Kidney epithelial cell (primary cell): Measurements from ENCODE around the gene PREX1. TPM values are rescaled to one million over a fixed set of nuclear protein-coding genes. Genes with fewer than 3 reads are reported as not detected.

Experiments
- DNase-seq: peaks from one replicate; pipeline ENCODE4 v3.0.0-alpha.2; 2010; ENCODE audit warnings: low read depth
- H3K27me3 ChIP-seq: 2 replicates; pipeline ENCODE4 v1.6.0; 2011; ENCODE audit warnings: low read length; ENCODE audit not compliant: control insufficient read depth, insufficient read depth
- H3K36me3 ChIP-seq: 2 replicates; pipeline ENCODE4 v1.5.1; 2011; ENCODE audit warnings: low read length; ENCODE audit not compliant: control insufficient read depth, insufficient read depth
- H3K4me3 ChIP-seq: 2 replicates; pipeline ENCODE4 v1.5.1; 2011; ENCODE audit warnings: low read depth, mild to moderate bottlenecking, control low read depth, low read length
- total RNA-seq: library from RNA; depleted of rRNA; stranded (reverse); fragments of >200 nt; gene quantifications from 2 replicates; pipeline ENCODE4 v1.2.3, GENCODE V29; 2015
- TF ChIP-seq, protein P1 (sequence below): IDR thresholded peaks from 2 replicates; pipeline ENCODE4 v1.5.1; 2011; ENCODE audit warnings: mild to moderate bottlenecking, moderate library complexity, low read length, control low read depth, inconsistent platforms; ENCODE audit not compliant: insufficient read depth, poor library complexity, severe bottlenecking

PREX1 gene
- total RNA-seq, 1 donor from 2014 or later = 3.5 TPM

- H3K4me3 ChIP-seq = no peak overlapping the region
- TF ChIP-seq, protein P1, sequence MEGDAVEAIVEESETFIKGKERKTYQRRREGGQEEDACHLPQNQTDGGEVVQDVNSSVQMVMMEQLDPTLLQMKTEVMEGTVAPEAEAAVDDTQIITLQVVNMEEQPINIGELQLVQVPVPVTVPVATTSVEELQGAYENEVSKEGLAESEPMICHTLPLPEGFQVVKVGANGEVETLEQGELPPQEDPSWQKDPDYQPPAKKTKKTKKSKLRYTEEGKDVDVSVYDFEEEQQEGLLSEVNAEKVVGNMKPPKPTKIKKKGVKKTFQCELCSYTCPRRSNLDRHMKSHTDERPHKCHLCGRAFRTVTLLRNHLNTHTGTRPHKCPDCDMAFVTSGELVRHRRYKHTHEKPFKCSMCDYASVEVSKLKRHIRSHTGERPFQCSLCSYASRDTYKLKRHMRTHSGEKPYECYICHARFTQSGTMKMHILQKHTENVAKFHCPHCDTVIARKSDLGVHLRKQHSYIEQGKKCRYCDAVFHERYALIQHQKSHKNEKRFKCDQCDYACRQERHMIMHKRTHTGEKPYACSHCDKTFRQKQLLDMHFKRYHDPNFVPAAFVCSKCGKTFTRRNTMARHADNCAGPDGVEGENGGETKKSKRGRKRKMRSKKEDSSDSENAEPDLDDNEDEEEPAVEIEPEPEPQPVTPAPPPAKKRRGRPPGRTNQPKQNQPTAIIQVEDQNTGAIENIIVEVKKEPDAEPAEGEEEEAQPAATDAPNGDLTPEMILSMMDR = no peak
- peaks cover 9% of the 10 kb centered on the region for H3K27me3 ChIP-seq
- DNase-seq = no peak
- no peaks in the 10 kb centered on the region for H3K36me3 ChIP-seq
Measured at GRCh38 chr20:48620154-48620506, 207.7 kb downstream of the PREX1 start.

- TF ChIP-seq, protein P1 = no peak
- H3K36me3 ChIP-seq = no peaks in the 10 kb centered on the region
- H3K27me3 ChIP-seq = peaks cover 9% of the 10 kb centered on the region
- no peak overlapping the region for H3K4me3 ChIP-seq
- DNase-seq = no peak
Measured at GRCh38 chr20:48619126-48620101, 208.4 kb downstream of the PREX1 start.

- no peak for DNase-seq
- Histone ChIP-seq H3K27me3 (peaks cover 9% of the 10 kb centered on the region), H3K36me3 (no peaks in the 10 kb centered on the region), H3K4me3 (no peak overlapping the region)
- TF ChIP-seq, protein P1 = no peak
Measured at GRCh38 chr20:48618631-48619030, 209.2 kb downstream of the PREX1 start.

DNA sequence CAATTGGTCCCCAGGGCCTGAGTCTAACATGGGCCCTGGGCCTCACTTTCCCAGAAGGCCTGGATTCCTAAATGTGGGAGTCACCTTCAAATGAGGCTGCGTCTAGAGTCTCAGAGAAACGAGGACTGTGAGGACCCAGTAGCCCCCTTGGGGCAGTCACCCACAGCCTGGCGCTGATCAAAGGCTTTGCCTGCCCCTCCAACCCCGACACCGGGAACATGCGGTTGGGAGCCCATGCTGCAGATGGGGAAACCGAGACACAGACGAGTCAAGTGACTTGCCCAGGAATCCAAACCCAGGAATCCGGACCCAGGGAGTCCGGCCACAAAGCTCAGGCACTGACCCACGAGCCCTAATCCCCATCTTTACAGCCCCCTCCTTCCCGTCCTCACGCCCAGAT, 209.7 kb downstream of the PREX1 start:
- Histone ChIP-seq H3K27me3 (peaks cover 9% of the 10 kb centered on the region), H3K4me3 (no peak overlapping the region), H3K36me3 (no peaks in the 10 kb centered on the region)
- no peak for DNase-seq
- TF ChIP-seq, protein P1 = no peak

GRCh38 chr20:48617481-48617880, 210.3 kb downstream of the PREX1 start:
- DNase-seq = no peak
- Histone ChIP-seq H3K36me3 (no peaks in the 10 kb centered on the region), H3K4me3 (no peak overlapping the region), H3K27me3 (peaks cover 9% of the 10 kb centered on the region)
- TF ChIP-seq, protein P1 = no peak
